Measurements from ENCODE around the gene SH3RF1.

The SH3RF1 gene

GRCh38 chr4:169062897-169063244, 207.9 kb downstream of the SH3RF1 start:
- H3K4me3 ChIP-seq (ENCODE audit: low read depth, low read length): no peak overlapping the region
- TF ChIP-seq, protein P1, sequence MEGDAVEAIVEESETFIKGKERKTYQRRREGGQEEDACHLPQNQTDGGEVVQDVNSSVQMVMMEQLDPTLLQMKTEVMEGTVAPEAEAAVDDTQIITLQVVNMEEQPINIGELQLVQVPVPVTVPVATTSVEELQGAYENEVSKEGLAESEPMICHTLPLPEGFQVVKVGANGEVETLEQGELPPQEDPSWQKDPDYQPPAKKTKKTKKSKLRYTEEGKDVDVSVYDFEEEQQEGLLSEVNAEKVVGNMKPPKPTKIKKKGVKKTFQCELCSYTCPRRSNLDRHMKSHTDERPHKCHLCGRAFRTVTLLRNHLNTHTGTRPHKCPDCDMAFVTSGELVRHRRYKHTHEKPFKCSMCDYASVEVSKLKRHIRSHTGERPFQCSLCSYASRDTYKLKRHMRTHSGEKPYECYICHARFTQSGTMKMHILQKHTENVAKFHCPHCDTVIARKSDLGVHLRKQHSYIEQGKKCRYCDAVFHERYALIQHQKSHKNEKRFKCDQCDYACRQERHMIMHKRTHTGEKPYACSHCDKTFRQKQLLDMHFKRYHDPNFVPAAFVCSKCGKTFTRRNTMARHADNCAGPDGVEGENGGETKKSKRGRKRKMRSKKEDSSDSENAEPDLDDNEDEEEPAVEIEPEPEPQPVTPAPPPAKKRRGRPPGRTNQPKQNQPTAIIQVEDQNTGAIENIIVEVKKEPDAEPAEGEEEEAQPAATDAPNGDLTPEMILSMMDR (IDR thresholded peaks at IDR 0.05; ENCODE audit: low read depth, low read length, missing control alignments): no peak
- no peak for DNase-seq (ENCODE audit: low read depth)
- in situ Hi-C loops (cut with HindIII; ENCODE audit: low sequenced_read_pairs): no loop called here

GRCh38 chr4:169061386-169061785, 209.4 kb downstream of the SH3RF1 start:
- no peak overlapping the region for H3K4me3 ChIP-seq (ENCODE audit: low read depth, low read length)
- DNase-seq (ENCODE audit: low read depth): no peak
- TF ChIP-seq, protein P1 (IDR thresholded peaks at IDR 0.05; ENCODE audit: low read depth, low read length, missing control alignments): no peak
- in situ Hi-C loops (cut with HindIII; ENCODE audit: low sequenced_read_pairs): no loop called here

GRCh38 chr4:169060391-169061091, 210.2 kb downstream of the SH3RF1 start:
- TF ChIP-seq, protein P1 (IDR thresholded peaks at IDR 0.05; ENCODE audit: low read depth, low read length, missing control alignments): no peak
- DNase-seq (ENCODE audit: low read depth): no peak
- in situ Hi-C loops (cut with HindIII; ENCODE audit: low sequenced_read_pairs): no loop called here

GRCh38 chr4:169059306-169060211, 211.2 kb downstream of the SH3RF1 start:
- no peak for DNase-seq (ENCODE audit: low read depth)
- H3K4me3 ChIP-seq (ENCODE audit: low read depth, low read length): no peak overlapping the region
- in situ Hi-C loops (cut with HindIII; ENCODE audit: low sequenced_read_pairs): no loop called here
- TF ChIP-seq, protein P1 (IDR thresholded peaks at IDR 0.05; ENCODE audit: low read depth, low read length, missing control alignments): no peak

More at GRCh38 chr4:169060391-169061091, 210.2 kb downstream of the SH3RF1 start:
- H3K4me3 ChIP-seq (ENCODE audit: low read depth, low read length): no peak overlapping the region

GRCh38 chr4:169058312-169058711, 212.4 kb downstream of the SH3RF1 start:
- H3K4me3 ChIP-seq (ENCODE audit: low read depth, low read length): no peak overlapping the region
- in situ Hi-C loops (cut with HindIII; ENCODE audit: low sequenced_read_pairs): no loop called here
- TF ChIP-seq, protein P1 (IDR thresholded peaks at IDR 0.05; ENCODE audit: low read depth, low read length, missing control alignments): no peak
- no peak for DNase-seq (ENCODE audit: low read depth)

GRCh38 chr4:169054879-169055278, 215.9 kb downstream of the SH3RF1 start:
- TF ChIP-seq, protein P1 (IDR thresholded peaks at IDR 0.05; ENCODE audit: low read depth, low read length, missing control alignments): no peak
- DNase-seq (ENCODE audit: low read depth): no peak
- in situ Hi-C loops (cut with HindIII; ENCODE audit: low sequenced_read_pairs): no loop called here
- H3K4me3 ChIP-seq (ENCODE audit: low read depth, low read length): no peak overlapping the region
